GM19467 (cell line): Measurements from ENCODE around the gene PRRC2B.

Source experiments
- ATAC-seq: cut with Tn5 transposase; IDR thresholded peaks from one replicate; pipeline ENCODE4 v1.9.1; 2021; ENCODE audit warnings: mild to moderate bottlenecking, moderate library complexity; ENCODE audit not compliant: unreplicated experiment

Gene PRRC2B

DNA sequence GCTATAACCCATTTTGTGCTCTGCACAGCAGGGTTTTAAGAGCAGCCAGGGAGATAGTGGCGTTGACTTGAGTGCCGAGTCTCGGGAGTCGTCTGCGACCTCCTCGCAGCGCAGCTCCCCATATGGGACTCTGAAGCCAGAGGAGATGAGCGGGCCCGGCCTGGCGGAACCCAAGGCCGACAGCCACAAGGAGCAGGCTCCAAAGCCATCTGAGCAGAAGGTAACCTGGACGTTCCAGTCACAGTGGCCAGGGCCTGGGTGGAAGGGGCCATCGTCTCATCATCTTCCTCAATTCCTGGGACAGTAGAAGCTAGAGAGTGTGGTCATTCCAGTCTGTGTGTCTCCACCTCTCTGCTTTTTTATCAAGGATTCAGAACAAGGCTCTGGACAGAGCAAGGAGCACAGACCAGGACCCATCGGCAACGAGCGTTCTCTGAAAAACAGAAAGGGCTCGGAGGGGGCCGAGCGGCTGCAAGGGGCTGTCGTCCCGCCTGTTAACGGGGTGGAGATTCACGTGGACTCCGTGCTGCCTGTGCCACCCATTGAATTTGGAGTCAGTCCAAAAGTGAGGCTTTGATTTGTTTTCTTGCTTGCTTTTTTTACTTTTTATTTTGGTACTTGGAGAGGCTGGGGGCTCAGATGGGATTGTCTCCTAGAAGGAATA is 88.6 kb downstream of the PRRC2B start:
- no peak for ATAC-seq

DNA sequence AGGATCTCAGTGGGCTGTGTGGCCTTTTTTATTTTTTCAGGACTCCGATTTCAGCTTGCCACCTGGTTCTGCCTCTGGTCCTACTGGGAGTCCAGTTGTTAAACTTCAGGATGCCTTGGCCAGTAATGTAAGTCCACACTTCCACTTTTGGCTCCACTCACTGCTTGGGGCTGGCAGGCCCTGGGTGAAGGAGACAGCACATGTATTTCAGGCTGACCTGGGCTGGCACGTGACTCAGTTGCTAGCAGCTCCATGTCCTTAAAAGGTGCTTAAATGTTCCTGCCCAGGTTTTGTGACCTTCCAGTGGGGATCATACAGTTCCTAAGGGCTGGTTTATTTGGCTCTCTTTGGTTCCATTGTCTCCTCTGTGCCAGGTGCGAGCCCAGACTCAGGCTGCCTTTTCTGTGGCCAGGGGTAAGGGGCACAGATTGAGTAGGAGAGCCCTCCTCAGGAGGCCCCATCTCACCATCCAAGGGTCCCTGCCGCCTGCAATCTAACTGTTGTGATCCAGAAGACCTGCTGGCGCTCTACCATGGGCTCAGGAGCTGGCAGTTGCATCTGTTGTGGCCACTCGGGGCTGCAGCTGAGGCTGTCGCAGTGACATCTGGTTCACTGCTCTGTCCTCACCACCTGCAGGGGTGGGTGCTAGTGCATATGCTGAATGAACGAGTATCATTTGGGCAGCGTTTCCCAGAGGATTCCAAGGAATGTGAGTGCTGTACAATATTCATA is 89.6 kb downstream of the PRRC2B start:
- ATAC-seq = no peak

DNA sequence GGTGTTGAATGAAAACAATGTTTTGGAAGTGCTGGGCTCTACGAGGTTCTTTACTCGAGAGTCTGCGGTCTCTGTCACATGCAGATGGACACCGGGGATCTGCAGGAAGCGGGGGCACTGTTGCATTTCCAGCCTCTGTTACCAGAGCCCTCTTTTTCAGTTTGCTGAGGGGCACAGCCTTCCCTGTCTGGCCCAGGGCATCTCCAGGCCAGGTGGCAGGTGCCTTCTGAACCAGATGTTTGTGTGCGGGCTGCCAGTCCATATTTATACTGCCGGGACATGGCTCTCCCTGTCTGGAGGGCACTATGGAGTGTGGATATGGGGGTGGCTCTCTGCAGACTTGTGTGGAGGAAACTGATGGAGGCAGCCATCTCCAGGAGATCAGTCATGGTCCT is 90.2 kb downstream of the PRRC2B start:
- ATAC-seq = no peak

DNA sequence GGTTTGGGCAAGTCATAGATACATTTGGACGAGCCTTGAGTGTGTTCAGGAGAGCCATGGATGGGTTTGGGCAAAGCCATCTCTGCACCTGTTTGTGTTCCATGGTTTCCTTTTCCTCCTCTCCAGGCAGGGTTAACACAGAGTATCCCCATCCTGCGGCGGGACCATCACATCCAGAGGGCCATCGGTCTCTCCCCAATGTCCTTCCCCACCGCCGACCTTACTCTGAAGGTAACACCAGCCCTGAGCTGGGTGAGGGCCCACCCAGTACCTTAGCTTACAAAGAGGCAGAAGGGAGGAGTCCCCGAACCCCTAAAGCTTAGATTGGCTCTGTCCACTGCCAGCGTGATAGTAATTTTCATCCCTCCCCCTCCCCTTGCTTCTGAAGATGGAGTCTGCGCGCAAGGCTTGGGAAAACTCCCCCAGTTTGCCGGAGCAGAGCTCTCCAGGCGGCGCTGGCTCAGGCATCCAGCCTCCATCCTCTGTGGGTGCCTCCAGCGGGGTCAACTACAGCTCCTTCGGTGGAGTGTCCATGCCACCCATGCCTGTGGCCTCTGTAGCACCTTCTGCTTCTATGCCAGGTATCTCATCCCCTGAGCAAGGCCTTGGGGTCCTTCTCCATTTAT is 90.8 kb downstream of the PRRC2B start:
- ATAC-seq = no peak

DNA sequence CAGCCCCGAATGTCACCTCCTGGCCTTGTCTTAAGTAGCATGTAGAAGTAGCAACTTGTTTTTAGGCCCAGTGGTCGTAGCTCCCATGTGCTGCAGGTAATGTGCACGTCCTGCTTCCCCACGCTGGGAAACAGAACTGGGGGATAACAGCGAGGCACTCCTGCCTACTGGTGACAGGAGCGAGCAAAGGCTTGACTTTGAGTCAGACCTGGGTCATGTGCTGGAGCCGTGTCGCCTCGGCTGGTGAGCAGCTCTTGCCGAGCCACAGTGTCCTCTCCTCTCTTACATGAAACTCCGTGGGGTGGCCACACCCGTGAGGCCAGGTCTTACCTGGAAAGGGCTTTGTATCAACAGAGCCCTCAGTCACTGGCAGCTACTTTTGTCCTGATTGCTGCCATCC is 91.3 kb downstream of the PRRC2B start:
- no peak for ATAC-seq

DNA sequence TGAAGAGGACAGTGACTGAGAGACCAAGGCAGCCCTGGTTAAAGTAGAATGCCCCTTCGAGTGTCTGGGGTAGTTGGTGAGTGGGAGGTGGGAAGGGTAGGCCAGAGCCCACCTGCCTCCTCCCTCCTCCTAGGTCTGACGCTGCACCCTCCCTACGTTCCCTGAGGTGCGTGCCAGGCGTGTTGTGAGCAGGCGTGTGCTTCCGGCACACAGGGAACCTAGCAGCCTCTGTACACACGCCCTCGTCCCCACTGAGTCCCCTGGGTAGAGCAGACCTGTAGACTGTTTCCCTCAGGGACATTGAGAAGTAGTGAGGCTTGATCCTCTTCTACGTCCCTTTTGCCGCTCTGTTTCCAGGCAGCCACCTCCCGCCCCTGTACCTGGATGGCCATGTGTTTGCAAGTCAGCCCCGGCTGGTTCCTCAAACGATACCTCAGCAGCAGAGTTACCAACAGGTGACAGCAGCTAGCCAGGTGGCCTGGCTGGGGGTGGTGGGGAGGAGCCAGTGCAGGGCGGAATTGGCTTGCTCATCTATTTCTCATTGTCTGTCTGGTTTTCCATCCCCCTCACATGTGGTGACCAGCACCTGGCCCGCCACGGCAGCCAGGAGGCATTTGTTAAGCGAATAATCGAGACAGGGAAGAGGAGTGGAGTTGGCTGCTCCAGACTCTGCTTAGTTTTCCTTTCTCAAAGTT is 92.0 kb downstream of the PRRC2B start:
- no peak for ATAC-seq

DNA sequence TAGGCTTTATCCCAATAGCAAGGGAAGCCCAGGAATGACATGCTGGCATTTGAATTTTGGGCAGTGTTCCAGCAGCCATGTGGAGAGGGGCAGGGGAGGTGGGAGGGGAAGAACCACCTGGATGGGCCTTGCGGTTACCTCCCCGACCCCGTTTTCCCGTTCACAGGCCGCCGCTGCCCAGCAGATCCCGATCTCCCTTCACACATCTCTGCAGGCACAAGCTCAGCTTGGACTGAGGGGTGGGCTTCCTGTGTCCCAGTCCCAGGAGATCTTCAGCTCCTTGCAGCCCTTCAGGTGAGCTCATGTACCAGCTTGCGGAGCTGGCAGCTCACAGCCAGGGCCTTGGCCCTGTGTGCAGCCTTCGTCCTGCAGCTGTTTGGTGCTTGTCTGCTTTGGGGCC is 93.1 kb downstream of the PRRC2B start:
- no peak for ATAC-seq

DNA sequence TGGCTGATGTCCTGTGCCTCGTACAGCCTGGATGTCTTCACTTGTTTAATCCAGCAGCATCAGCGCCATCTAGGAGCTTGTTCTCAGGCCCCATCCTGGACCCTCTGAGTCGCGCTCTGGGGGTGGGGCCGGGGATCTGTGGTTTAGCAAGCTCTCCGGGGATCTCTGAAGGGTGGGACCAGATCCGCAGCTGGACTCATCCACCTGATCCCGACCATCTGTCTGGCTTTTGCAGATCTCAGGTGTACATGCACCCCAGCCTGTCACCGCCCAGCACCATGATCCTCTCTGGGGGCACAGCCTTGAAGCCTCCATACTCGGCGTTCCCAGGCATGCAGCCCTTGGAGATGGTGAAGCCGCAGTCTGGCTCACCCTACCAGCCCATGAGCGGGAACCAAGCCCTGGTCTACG is 93.7 kb downstream of the PRRC2B start:
- no peak for ATAC-seq

DNA sequence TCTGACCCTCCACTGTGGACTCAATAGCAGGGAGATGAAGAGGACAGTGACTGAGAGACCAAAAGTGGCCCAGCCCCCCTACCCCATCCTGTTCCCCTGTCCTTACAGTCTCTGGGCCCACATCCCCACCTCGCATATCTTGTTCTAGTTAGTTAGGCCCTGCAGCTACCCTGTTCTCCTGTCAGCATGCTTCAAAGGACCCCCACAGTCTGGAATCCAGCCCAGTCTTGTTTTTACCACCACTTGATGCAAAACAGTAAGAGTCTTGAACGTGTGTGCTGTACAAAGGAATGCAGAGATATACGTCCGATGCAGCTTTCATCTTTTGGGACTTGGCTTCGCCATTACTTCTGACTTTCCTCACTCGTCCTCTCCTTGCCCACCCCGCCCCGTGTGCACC is 96.6 kb downstream of the PRRC2B start:
- no peak for ATAC-seq

DNA sequence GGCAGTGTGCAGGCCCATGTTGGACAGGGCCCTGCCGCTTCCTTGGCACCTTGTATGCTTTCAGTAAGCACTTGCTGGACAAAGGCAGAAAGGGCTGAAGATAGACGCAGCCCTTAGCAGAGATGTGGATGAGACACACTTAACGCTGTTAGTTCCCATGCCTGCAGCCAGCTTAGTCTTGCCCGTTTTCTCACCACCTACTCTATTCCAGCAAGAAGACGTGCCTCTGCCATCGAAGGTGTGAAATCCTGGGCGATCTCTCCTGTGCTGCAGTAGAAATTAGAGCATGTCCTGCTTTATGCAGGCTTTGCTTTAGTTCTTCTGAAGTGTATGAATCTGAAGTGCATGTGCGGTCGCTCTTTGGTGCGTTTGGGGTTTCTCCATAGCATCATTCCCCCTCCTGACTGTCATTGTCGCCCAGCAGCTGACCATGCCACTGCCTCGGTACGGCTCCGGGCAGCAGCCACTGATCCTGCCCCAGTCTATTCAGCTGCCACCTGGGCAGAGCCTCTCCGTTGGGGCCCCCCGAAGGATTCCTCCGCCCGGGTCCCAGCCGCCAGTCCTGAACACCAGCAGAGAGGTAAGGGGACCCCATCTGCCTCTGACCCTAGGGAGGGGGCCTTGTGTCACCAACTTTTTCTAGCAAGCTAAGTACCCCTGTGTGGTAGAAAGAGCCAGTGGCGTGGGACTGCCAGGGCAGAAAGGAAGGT is 97.3 kb downstream of the PRRC2B start:
- no peak for ATAC-seq

DNA sequence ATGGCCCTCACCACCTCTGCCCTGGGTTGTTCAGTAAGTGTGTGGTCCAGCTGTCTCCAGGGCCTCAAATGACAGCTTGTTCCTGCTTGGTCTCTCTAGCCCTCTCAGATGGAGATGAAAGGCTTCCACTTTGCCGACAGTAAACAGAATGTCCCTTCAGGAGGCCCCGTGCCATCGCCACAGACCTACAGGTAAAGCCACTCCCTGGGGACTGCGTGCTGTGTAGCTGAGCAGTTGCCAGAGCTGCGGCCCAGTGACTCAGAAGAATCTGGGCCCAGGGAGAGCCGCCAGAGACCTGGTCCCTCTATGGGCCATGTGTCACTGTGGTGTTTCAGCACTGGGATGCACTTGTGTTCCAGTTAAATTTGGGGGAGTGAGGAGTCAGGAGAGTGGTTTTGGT is 98.2 kb downstream of the PRRC2B start:
- ATAC-seq = no peak

DNA sequence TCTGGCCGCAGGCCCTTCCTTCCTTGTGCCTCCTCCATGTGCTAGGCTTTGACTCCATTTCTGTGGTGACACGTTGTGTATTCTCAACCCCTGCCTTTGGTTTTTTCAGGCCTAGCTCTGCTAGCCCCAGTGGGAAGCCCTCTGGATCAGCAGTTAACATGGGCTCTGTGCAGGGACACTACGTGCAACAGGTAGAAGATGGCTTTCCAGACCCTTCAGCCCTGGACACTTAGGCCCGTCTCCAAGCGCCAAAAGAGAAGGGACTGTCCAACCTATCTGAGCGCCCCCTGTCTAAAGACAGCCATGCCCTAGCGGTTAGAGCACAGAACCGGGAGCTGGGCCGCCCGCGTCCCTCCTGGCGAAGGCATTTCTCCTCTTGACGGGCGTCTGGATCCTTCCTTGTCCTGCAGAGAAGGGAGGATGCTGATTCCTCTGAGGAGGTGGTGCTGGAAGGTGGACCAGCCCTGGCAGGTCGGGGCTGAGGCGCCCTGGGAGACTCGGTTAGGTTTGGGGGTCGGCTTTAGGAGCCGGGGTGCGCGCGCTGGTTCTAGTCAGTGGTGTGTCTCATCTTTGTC is 100.5 kb downstream of the PRRC2B start:
- ATAC-seq = no peak

DNA sequence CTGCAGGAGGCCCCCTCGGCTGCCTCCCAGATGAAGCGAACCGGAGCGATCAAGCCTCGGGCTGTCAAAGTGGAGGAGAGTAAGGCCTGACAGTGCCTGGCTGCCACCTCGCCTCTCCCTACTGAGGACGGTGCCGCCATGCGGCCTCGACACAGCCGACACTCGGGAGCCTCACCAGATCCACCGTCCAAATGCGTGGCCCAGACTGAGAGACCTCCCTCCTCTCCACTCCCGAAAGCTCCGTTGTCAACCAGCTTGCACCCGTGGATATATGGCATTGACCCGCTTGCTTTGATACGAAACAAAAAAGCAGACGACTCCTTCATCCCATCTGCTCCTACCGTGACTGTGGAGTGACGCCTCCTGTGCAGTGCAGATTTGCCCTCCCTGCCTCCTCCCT is 101.9 kb downstream of the PRRC2B start:
- no peak for ATAC-seq

DNA sequence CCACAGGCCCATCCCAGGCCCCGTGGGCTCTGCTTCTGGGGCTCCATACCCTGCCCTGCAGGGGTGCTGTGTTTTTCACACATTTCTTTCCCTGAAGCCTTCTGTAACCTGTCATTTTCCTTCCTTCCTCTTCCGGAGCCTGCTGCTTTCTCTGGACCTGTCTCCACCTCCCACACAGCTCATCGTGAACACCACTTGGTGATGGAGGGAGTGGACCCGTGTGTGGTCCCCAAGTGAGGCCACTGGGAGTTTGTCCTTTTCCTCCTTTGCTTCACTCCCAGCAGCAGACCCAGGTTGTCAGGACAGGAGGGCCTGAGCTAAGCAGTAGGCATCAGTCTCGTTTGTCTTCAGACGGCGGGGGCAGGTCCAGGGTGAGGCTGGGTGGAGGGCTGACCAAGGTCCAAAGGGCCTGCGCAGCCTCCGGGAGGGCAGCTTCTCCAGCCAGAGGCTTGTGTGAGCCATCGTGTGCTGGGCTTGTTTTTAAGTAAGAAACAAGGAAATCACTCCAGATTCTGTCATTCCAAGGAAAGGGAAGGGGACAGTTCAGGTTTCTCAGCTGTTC is 103.0 kb downstream of the PRRC2B start:
- ATAC-seq = no peak

DNA sequence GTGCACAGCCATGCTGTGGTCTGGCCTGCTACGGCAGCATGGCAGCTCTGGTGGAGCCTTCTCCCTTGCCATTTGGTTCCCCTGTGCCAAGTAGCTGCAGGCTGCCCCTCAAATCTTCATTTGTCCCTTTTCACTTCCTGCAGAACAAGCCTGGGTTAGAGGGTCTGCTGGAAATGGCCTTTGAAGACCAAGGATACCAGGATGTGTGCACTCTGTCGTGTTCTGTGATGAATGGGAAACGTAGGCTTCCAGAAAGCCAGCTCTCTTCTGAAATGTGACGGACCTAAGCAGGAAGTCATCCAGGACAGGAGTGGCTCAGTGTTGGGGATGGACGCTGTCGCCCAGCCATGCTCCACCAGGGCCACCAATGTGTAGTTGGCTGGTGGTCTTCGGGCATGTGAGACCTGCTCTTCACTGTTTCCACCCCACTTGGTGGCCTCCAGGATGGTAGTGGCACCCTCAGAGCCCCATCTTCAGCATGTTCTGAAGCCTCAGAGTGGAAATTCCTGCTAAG is 105.4 kb downstream of the PRRC2B start:
- ATAC-seq = no peak

DNA sequence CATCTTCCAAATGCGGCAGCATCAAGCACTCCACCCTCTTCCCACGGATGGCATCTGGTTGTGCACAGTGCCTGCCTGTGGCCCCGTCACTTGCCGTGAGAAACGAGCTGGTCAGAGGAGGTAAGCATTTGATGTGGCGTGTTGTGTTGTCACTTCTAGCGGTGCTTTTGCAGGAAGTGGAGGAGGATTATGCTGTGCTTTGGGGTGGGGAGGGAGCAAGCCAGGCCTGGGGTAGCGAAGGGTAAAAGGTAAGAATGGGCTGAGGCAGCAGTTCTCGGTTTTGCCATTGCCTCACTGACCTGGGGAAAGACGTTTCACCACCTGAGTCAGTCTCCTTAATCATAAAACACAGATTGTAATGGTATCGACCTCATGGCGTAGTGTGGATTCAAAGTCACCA is 106.5 kb downstream of the PRRC2B start:
- ATAC-seq = no peak

DNA sequence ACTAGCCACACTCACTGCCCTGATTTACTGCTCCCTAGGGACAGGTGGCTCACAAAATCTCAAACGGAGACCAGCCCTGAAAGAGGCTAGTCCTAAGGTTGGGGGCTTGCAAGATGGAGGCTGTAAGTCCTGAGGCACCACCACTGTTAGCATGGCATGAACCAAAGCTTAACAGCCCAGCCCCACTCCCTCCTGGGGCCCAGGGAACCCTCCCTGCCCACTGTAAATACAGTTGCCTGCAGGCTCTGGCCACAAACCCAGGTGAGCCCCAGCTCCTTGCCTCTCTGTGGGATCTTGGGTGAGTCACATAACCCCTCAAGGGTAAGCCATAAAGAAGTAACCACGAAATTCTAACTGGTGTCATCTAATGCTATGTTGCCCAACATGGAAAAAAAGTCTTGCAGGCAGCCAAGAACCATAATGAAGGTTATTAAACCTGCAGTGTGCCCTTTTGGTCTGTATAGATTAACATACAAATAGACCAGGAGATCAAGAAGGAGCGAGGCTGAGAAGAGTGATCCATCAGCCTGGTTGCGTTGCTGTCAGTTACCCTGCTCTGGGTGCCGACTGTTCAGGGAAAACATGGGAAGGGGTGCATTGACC is 107.2 kb downstream of the PRRC2B start:
- ATAC-seq = no peak

DNA sequence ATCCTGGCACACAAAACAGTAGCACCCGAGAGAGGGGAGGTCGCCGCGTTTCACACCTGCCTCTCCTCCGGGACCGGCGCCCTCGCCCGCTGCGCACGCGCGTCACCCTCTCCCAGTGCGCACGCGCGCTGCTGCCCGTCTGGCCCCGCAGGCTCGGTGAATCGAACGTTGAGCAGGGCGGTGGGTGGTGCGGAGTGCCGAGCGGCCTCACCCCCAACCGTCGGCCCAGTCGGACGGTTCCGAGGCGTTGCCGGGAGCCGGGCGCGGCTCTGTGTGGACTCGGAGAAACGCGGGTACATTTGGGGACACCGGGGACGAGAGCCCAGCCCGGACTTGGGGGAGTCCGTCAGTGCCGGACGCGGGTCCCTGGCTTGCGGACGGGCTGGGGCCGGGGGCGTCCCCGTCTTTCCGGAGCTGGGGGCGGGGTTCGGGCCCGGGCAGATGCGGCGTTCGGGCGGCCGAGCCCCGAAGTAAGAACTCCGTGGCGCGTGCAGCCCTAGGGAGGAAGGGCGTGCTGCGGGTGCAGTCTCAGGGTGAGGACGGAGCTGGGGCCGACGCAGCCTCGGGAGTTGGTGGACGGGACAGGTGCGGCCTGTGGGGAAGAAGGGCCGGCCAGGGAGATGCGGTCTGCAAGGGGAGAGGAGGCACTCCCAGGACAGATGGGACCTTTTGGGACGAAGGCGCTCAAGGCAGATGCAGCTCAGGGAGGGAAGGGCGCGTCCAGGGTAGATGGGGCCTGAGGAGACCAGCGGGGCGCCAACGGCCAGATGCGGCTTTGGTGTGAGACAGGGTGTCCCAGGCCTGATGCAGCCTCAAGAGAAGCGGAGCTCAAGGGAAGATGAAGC is 109.1 kb downstream of the PRRC2B start, which contains the start of gene POMT1:
POMT1 (plus strand) TSS at position 138 of the 845 bp plus-strand sequence. CDS start 1,301 bp downstream, outside the sequence.
- ATAC-seq = peak; percentile 78
